RWPE1 (cell line): ENCODE measurements around the gene EXOSC10.
"Not testable (repeated sequence)": the region's sequence is repeated elsewhere in the genome, so short reads cannot be mapped to it uniquely, and the experiment has no call there.

ENCODE experiments used
- CTCF ChIA-PET: fragments of 350-600 bp; sonication (Branson Sonifier 250); formaldehyde crosslinking; extraction: SDS; loops from one replicate; lab custom pipeline; 2021; lab: Yijun Ruan, JAX
- POLR2A ChIA-PET: fragments of 400-600 bp; formaldehyde crosslinking; extraction: SDS; loops from one replicate; lab custom pipeline; 2020; ENCODE audit warnings: antibody characterized with exemption; ENCODE audit not compliant: low non-redundant PET; lab: Yijun Ruan, JAX
- DNase-seq: peaks from one replicate; pipeline ENCODE4 v3.0.0; 2012; ENCODE audit warnings: low spot score
- H3K27ac ChIP-seq: fragments of 450-650 bp; 2 replicates; pipeline ENCODE4 v1.5.1; 2017
- TF ChIP-seq, protein P1 (sequence below): fragments of 450-650 bp; conservative IDR thresholded peaks from 2 replicates; pipeline ENCODE4 v1.5.1; 2017; ENCODE audit warnings: low read depth, mild to moderate bottlenecking

Gene EXOSC10

DNA sequence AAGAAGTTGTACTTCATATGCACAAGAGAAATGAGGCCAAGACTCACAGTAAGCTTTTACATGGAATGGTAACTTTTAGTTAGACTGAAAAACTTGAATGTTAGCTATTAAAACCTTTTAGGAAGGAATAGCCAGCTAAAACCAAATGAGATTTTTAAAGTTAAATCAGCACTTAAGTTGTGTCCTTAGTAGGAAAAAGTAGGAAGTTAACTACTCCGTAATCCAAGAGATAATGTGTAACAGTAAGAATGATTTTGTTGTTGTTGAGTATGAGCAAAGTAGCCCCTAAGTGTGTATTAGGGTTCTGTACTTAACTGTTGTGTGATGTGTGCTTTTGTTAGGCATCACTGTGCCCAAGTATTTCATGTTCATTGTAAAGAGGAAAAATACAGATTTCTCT is 74.1 kb downstream of the EXOSC10 start:
- ChIA-PET POLR2A (no interaction called here), CTCF (no interaction called here)
- TF ChIP-seq, protein P1, sequence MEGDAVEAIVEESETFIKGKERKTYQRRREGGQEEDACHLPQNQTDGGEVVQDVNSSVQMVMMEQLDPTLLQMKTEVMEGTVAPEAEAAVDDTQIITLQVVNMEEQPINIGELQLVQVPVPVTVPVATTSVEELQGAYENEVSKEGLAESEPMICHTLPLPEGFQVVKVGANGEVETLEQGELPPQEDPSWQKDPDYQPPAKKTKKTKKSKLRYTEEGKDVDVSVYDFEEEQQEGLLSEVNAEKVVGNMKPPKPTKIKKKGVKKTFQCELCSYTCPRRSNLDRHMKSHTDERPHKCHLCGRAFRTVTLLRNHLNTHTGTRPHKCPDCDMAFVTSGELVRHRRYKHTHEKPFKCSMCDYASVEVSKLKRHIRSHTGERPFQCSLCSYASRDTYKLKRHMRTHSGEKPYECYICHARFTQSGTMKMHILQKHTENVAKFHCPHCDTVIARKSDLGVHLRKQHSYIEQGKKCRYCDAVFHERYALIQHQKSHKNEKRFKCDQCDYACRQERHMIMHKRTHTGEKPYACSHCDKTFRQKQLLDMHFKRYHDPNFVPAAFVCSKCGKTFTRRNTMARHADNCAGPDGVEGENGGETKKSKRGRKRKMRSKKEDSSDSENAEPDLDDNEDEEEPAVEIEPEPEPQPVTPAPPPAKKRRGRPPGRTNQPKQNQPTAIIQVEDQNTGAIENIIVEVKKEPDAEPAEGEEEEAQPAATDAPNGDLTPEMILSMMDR = no peak
- no peak overlapping the region for H3K27ac ChIP-seq
- no peak for DNase-seq

DNA sequence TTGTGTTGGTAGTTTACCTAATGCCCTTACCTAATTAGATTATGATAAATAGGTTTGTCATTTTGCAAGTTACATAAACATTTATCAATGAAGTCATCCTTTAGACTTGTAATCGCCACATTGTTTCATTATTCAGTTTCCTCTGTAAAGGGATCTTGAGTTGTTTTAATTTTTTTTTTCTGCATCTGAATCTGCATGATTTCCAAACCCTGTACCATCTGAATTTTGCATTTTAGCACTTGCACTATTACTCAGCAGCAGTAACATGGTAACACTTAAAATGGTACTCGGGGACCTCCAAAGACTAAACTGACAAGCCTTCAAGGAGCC is 74.8 kb downstream of the EXOSC10 start:
- H3K27ac ChIP-seq = no peak overlapping the region
- DNase-seq = no peak
- TF ChIP-seq, protein P1 = no peak
- ChIA-PET POLR2A (no interaction called here), CTCF (no interaction called here)

GRCh38 chr1:11024154-11024873 is 75.4 kb downstream of the EXOSC10 start:
- no peak for DNase-seq
- POLR2A ChIA-PET = no interaction called here
- H3K27ac ChIP-seq = no peak overlapping the region
- TF ChIP-seq, protein P1 = no peak
- CTCF ChIA-PET = no interaction called here

DNA sequence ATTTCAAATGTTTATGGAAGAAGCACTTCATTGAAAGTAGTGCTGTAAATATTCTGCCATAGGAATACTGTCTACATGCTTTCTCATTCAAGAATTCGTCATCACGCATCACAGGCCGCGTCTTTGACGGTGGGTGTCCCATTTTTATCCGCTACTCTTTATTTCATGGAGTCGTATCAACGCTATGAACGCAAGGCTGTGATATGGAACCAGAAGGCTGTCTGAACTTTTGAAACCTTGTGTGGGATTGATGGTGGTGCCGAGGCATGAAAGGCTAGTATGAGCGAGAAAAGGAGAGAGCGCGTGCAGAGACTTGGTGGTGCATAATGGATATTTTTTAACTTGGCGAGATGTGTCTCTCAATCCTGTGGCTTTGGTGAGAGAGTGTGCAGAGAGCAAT is 76.5 kb downstream of the EXOSC10 start:
- CTCF ChIA-PET = no interaction called here
- POLR2A ChIA-PET = no interaction called here
- TF ChIP-seq, protein P1 = no peak
- DNase-seq = no peak
- H3K27ac ChIP-seq = no peak overlapping the region

GRCh38 chr1:11019971-11020370 is 79.7 kb downstream of the EXOSC10 start:
- ChIA-PET POLR2A (interaction anchor here (0.6 kb wide), 1 partner anchor 205 kb away, joined by 3 read pairs; no protein-coding TSS in a partner anchor), CTCF (no interaction called here)
- H3K27ac ChIP-seq = no peak overlapping the region
- DNase-seq = no peak
- TF ChIP-seq, protein P1 = no peak

DNA sequence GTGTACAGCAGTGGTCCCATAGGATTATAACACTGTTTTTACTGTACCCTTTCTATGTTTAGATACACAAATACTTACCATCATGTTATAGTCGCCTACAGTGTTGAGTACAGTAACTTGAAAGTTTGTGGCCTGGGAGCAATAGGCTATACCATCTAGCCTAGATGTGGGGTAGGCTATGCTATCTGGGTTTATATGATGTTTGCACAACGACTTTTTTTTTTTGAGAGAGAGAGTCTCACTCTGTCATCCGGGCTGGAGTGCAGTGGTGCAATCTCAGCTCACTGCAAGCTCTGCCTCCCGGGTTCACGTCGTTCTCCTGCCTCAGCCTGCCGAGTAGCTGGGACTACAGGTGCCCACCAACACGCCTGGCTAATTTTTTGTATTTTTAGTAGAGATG is 80.3 kb downstream of the EXOSC10 start:
- CTCF ChIA-PET, DNase-seq, H3K27ac ChIP-seq: not testable (repeated sequence)
- POLR2A ChIA-PET = interaction anchor here (0.6 kb wide), 1 partner anchor 205 kb away, joined by 3 read pairs; no protein-coding TSS in a partner anchor
